ENCODE data around the gene KCTD12. TPM values are rescaled to one million over a fixed set of nuclear protein-coding genes. Genes with fewer than 3 reads are reported as not detected.

Gene KCTD12
- total RNA-seq, 1 donor from 2014 or later: 10.4 TPM

DNA sequence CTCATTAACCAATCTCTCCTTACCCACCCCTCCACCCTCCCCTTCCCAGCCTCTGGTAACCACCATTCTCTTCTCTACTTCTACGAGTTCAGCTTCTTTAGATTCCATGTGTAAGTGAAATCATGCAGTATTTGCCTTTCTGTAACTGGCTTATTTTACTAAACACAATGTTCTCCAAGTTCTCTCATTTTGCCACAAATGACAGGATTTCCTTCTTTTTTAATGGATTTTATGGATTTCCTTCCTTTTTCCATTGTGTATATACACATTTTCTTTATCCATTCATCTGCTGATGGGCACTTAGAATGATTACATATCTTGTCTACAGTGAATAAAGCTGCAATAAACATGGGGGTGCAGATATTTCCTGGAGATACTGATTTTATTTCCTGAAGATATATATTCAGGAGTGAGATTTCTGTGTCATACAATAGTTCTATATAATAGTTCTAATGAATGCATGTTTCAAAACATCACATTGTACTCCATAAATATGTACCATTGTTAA is 20.2 kb downstream of the KCTD12 start:
- DNase-seq (ENCODE audit: low spot score): no peak

DNA sequence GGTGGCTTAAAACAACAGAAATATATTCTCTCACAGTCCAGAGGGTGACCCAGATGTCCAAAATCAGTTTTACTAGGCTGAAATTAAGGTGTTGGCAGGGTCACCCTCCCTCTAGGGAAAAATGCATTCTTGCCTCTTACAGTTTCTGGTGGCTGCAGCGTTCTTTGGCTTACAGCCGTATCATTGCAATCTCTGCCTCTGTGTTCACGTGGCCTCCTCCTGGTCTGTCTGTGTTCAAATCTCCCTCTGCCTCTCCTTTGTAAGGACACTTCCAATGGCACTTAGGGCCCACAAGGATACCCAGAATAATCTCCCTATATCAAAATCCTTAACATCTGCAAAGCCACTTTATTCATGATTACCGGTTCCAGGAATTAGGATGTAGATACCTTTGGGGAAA is 21.1 kb downstream of the KCTD12 start:
- intact Hi-C loops (cut with micrococcal nuclease): no loop called here
- Mint-ChIP-seq H3K4me3 (no peak overlapping the region), H3K27me3 (ENCODE audit: insufficient read depth) (peaks cover 19% of the 10 kb centered on the region), H3K9me3 (no peaks in the 10 kb centered on the region), H3K36me3 (ENCODE audit: low read depth) (no peaks in the 10 kb centered on the region), H3K27ac (no peak overlapping the region), H3K4me1 (ENCODE audit: low read depth) (no peaks in the 10 kb centered on the region)
- DNase-seq (ENCODE audit: low spot score): no peak

More for the DNA sequence above, 20.2 kb downstream of the KCTD12 start:
- Mint-ChIP-seq H3K9me3 (no peaks in the 10 kb centered on the region), H3K4me3 (no peak overlapping the region), H3K4me1 (ENCODE audit: low read depth) (no peaks in the 10 kb centered on the region), H3K36me3 (ENCODE audit: low read depth) (no peaks in the 10 kb centered on the region), H3K27ac (no peak overlapping the region), H3K27me3 (ENCODE audit: insufficient read depth) (peaks cover 21% of the 10 kb centered on the region)
- intact Hi-C loops (cut with micrococcal nuclease): no loop called here

DNA sequence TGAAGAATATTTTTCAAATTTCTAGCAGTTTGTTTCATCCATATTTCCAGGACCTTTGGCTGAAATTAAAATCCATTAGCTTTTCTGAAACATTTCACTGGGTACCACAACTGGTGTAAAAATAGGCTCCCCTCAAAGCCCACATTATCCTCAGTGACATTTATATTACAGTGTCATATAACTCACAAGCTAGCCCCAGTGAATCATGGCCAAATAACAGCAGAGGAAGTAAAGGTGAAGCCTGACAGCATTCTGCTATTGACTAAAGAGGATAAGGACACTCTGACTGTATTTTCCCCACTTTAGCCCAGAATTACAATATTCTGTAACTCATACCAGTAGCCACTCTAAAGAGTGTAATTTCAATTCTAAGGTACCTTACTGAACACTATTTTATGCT is 21.9 kb downstream of the KCTD12 start:
- intact Hi-C loops (cut with micrococcal nuclease): no loop called here
- DNase-seq (ENCODE audit: low spot score): no peak
- Mint-ChIP-seq H3K4me1 (ENCODE audit: low read depth) (no peaks in the 10 kb centered on the region), H3K9me3 (no peaks in the 10 kb centered on the region), H3K27ac (no peak overlapping the region), H3K4me3 (no peak overlapping the region), H3K36me3 (ENCODE audit: low read depth) (no peaks in the 10 kb centered on the region), H3K27me3 (ENCODE audit: insufficient read depth) (peaks cover 18% of the 10 kb centered on the region)

DNA sequence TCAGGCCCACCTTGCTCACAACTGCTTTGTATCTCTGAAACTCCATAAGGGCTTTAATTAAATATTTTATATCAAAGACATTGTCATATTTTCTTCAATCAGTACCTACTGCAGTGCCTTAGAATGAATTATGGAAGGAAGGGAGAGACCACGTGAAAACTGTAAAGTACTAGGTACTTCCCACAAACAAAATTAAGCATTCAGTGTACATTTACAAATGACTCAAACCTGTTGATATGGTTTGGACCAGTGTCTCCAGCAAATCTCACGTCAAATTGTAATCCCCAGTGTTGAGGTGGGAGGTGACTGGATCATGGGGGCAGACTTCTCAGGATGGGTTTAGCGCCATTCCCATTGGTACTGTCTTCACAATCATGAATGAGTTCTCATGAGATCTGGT is 23.2 kb downstream of the KCTD12 start:
- no peaks in the 10 kb centered on the region for H3K4me1 Mint-ChIP-seq (ENCODE audit: low read depth)
- H3K9me3 Mint-ChIP-seq: no peaks in the 10 kb centered on the region
- H3K27ac Mint-ChIP-seq: no peak overlapping the region
- intact Hi-C loops (cut with micrococcal nuclease): no loop called here
- no peaks in the 10 kb centered on the region for H3K36me3 Mint-ChIP-seq (ENCODE audit: low read depth)
- DNase-seq (ENCODE audit: low spot score): no peak
- H3K4me3 Mint-ChIP-seq: no peak overlapping the region
- H3K27me3 Mint-ChIP-seq (ENCODE audit: insufficient read depth): peaks cover 18% of the 10 kb centered on the region

- no peaks in the 10 kb centered on the region for H3K4me1 Mint-ChIP-seq (ENCODE audit: low read depth)
- DNase-seq (ENCODE audit: low spot score): no peak
- intact Hi-C loops (cut with micrococcal nuclease): no loop called here
- H3K9me3 Mint-ChIP-seq: no peaks in the 10 kb centered on the region
- no peak overlapping the region for H3K27ac Mint-ChIP-seq
- H3K27me3 Mint-ChIP-seq (ENCODE audit: insufficient read depth): peaks cover 18% of the 10 kb centered on the region
- H3K36me3 Mint-ChIP-seq (ENCODE audit: low read depth): no peaks in the 10 kb centered on the region
- no peak overlapping the region for H3K4me3 Mint-ChIP-seq
Measured at GRCh38 chr13:76861859-76862258, 24.3 kb downstream of the KCTD12 start.

- peaks cover 3% of the 10 kb centered on the region for H3K9me3 Mint-ChIP-seq
- H3K4me3 Mint-ChIP-seq: no peak overlapping the region
- H3K27ac Mint-ChIP-seq: no peak overlapping the region
- H3K27me3 Mint-ChIP-seq (ENCODE audit: insufficient read depth): peaks cover 16% of the 10 kb centered on the region
- intact Hi-C loops (cut with micrococcal nuclease): no loop called here
- peaks cover 4% of the 10 kb centered on the region for H3K4me1 Mint-ChIP-seq (ENCODE audit: low read depth)
- H3K36me3 Mint-ChIP-seq (ENCODE audit: low read depth): no peaks in the 10 kb centered on the region
- no peak for DNase-seq (ENCODE audit: low spot score)
Measured at GRCh38 chr13:76860706-76861105, 25.5 kb downstream of the KCTD12 start.

DNA sequence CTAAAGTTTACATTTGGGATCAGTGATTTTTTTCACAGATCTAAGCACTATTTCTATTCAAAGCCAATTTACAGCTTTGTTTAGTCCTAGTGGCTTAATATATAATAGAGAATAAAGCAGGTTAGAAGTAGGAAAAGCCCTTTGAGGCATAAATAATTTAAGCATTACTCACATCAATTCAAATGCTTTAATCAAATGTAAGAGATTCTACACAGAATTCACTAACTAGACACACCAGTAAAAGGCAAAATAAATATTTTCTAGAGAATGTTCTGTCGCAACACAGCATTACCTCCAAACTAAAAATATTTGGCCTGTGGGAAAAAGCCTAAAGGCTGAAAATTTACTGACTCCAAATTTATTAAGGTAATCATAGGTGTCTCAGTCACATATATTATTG is 31.3 kb downstream of the KCTD12 start:
- no peak for DNase-seq (ENCODE audit: low spot score)
- Mint-ChIP-seq H3K9me3 (peaks cover 3% of the 10 kb centered on the region), H3K36me3 (ENCODE audit: low read depth) (no peaks in the 10 kb centered on the region), H3K4me1 (ENCODE audit: low read depth) (peaks cover 5% of the 10 kb centered on the region), H3K27ac (no peak overlapping the region), H3K27me3 (ENCODE audit: insufficient read depth) (no peaks in the 10 kb centered on the region), H3K4me3 (no peak overlapping the region)
- intact Hi-C loops (cut with micrococcal nuclease): no loop called here

- peaks cover 3% of the 10 kb centered on the region for H3K9me3 Mint-ChIP-seq
- no peaks in the 10 kb centered on the region for H3K36me3 Mint-ChIP-seq (ENCODE audit: low read depth)
- DNase-seq (ENCODE audit: low spot score): no peak
- H3K4me3 Mint-ChIP-seq: no peak overlapping the region
- no peaks in the 10 kb centered on the region for H3K27me3 Mint-ChIP-seq (ENCODE audit: insufficient read depth)
- H3K4me1 Mint-ChIP-seq (ENCODE audit: low read depth): peaks cover 5% of the 10 kb centered on the region
- no peak overlapping the region for H3K27ac Mint-ChIP-seq
- intact Hi-C loops (cut with micrococcal nuclease): no loop called here
Measured at GRCh38 chr13:76853921-76854608, 32.1 kb downstream of the KCTD12 start.

GRCh38 chr13:76853481-76853880 is 32.7 kb downstream of the KCTD12 start:
- Mint-ChIP-seq H3K27me3 (ENCODE audit: insufficient read depth) (no peaks in the 10 kb centered on the region), H3K9me3 (peaks cover 3% of the 10 kb centered on the region), H3K4me1 (ENCODE audit: low read depth) (peaks cover 5% of the 10 kb centered on the region), H3K27ac (no peak overlapping the region), H3K4me3 (no peak overlapping the region), H3K36me3 (ENCODE audit: low read depth) (no peaks in the 10 kb centered on the region)
- no peak for DNase-seq (ENCODE audit: low spot score)
- intact Hi-C loops (cut with micrococcal nuclease): no loop called here

GRCh38 chr13:76852986-76853385 is 33.2 kb downstream of the KCTD12 start:
- no peak for DNase-seq (ENCODE audit: low spot score)
- Mint-ChIP-seq H3K4me3 (no peak overlapping the region), H3K9me3 (peaks cover 3% of the 10 kb centered on the region), H3K27me3 (ENCODE audit: insufficient read depth) (no peaks in the 10 kb centered on the region), H3K27ac (no peak overlapping the region), H3K4me1 (ENCODE audit: low read depth) (peaks cover 5% of the 10 kb centered on the region), H3K36me3 (ENCODE audit: low read depth) (no peaks in the 10 kb centered on the region)
- intact Hi-C loops (cut with micrococcal nuclease): no loop called here

GRCh38 chr13:76851961-76852360 is 34.2 kb downstream of the KCTD12 start:
- Mint-ChIP-seq H3K4me1 (ENCODE audit: low read depth) (peaks cover 5% of the 10 kb centered on the region), H3K27me3 (ENCODE audit: insufficient read depth) (no peaks in the 10 kb centered on the region), H3K36me3 (ENCODE audit: low read depth) (no peaks in the 10 kb centered on the region), H3K27ac (no peak overlapping the region), H3K9me3 (peaks cover 3% of the 10 kb centered on the region), H3K4me3 (no peak overlapping the region)
- intact Hi-C loops (cut with micrococcal nuclease): no loop called here
- no peak for DNase-seq (ENCODE audit: low spot score)

GRCh38 chr13:76849493-76849892 is 36.7 kb downstream of the KCTD12 start:
- intact Hi-C loops (cut with micrococcal nuclease): no loop called here
- Mint-ChIP-seq H3K9me3 (no peaks in the 10 kb centered on the region), H3K4me3 (no peak overlapping the region), H3K27ac (no peak overlapping the region), H3K27me3 (ENCODE audit: insufficient read depth) (no peaks in the 10 kb centered on the region), H3K4me1 (ENCODE audit: low read depth) (no peaks in the 10 kb centered on the region), H3K36me3 (ENCODE audit: low read depth) (no peaks in the 10 kb centered on the region)
- DNase-seq (ENCODE audit: low spot score): no peak

- no peaks in the 10 kb centered on the region for H3K4me1 Mint-ChIP-seq (ENCODE audit: low read depth)
- intact Hi-C loops (cut with micrococcal nuclease): no loop called here
- no peak for DNase-seq (ENCODE audit: low spot score)
- H3K9me3 Mint-ChIP-seq: no peaks in the 10 kb centered on the region
- H3K36me3 Mint-ChIP-seq (ENCODE audit: low read depth): no peaks in the 10 kb centered on the region
- H3K27me3 Mint-ChIP-seq (ENCODE audit: insufficient read depth): no peaks in the 10 kb centered on the region
- H3K4me3 Mint-ChIP-seq: no peak overlapping the region
- no peak overlapping the region for H3K27ac Mint-ChIP-seq
Measured at GRCh38 chr13:76848596-76848995, 37.6 kb downstream of the KCTD12 start.

- no peak for DNase-seq (ENCODE audit: low spot score)
- intact Hi-C loops (cut with micrococcal nuclease): no loop called here
- H3K27me3 Mint-ChIP-seq (ENCODE audit: insufficient read depth): peaks cover 2% of the 10 kb centered on the region
- no peak overlapping the region for H3K4me3 Mint-ChIP-seq
- no peaks in the 10 kb centered on the region for H3K9me3 Mint-ChIP-seq
- no peaks in the 10 kb centered on the region for H3K4me1 Mint-ChIP-seq (ENCODE audit: low read depth)
- no peak overlapping the region for H3K27ac Mint-ChIP-seq
- H3K36me3 Mint-ChIP-seq (ENCODE audit: low read depth): no peaks in the 10 kb centered on the region
Measured at GRCh38 chr13:76846363-76846762, 39.8 kb downstream of the KCTD12 start.
